ENCODE results near the gene SMARCC2. TPM values are rescaled to one million over a fixed set of nuclear protein-coding genes. Genes with fewer than 3 reads are reported as not detected.

Gene SMARCC2
- total and polyA plus RNA-seq, 9 of the 15 experiments (the other 6 are each of a cell fraction or from before 2014, with no cell fraction given): 11.9 to 86.0 (median 36.6) TPM

GRCh38 chr12:56129206-56129941, 59.9 kb downstream of the SMARCC2 start (continued):
- TF ChIP-seq VEZF1 (CRISPR knock-in tag; IDR thresholded peaks at IDR 0.05) (peak; percentile 85), EGR1 (conservative IDR thresholded peaks at IDR 0.05) (peak; percentile 95), SMARCB1 (IDR thresholded peaks at IDR 0.05; ENCODE audit: insufficient read length, low read depth) (no peak), MYNN (IDR thresholded peaks at IDR 0.05) (peak; percentile 80), MYNN (CRISPR knock-in tag; IDR thresholded peaks at IDR 0.05) (no peak), HNRNPLL (IDR thresholded peaks at IDR 0.05; ENCODE audit: low read depth, low read length, poor library complexity, severe bottlenecking) (peak; percentile 94), ZNF695 (CRISPR knock-in tag; IDR thresholded peaks at IDR 0.05) (no peak), E2F6 (IDR thresholded peaks at IDR 0.05; ENCODE audit: borderline replicate concordance in 1 of 2, extremely low read depth in 1 of 2, insufficient read depth in 1 of 2, insufficient read length in 1 of 2, low read depth in 1 of 2, low read length in 1 of 2, poor library complexity in 1 of 2, severe bottlenecking in 1 of 2) (peak in 1 of 2 experiments; percentile 30), RNF2 (IDR thresholded peaks at IDR 0.05) (peak; percentile 88; the same call in 1 of the 2 replicates), KLF6 (CRISPR knock-in tag; IDR thresholded peaks at IDR 0.05; ENCODE audit: borderline replicate concordance) (peak; percentile 91), LCOR (CRISPR knock-in tag; IDR thresholded peaks at IDR 0.05) (peak; percentile 58; the same call in 1 of the 2 replicates), POLR2AphosphoS5 (IDR thresholded peaks at IDR 0.05; ENCODE audit: control insufficient read depth, insufficient read depth, low read depth, low read length) (peak; percentile 78), ZBTB11 (CRISPR knock-in tag; IDR thresholded peaks at IDR 0.05) (0 out of 6 replicates have a peak, but pooled peaks of 1 of the 3 experiments have one; percentile 58), POLR3A (IDR thresholded peaks at IDR 0.05; ENCODE audit: borderline replicate concordance, extremely low read depth, insufficient read depth, insufficient read length) (no peak), DACH1 (IDR thresholded peaks at IDR 0.05; ENCODE audit: partially characterized antibody) (no peak), ZNF75A (CRISPR knock-in tag; IDR thresholded peaks at IDR 0.05) (no peak)

Data from K562 (cell line).